HepG2 (cell line): ENCODE results near the gene ITCH. TPM values are rescaled to one million over a fixed set of nuclear protein-coding genes. Genes with fewer than 3 reads are reported as not detected.

Source experiments
- ATAC-seq: fragments of 200-7000 bp; cut with Tn5 transposase; 3 replicates; pipeline ENCODE4 v1.9.1; 2020; ENCODE audit warnings: mild to moderate bottlenecking, moderate library complexity
- BruUV-seq: library from RNA; stranded (reverse); fragments of 400-500 nt; replicated peaks from 2 replicates; lab custom pipeline; 2021; lab: Mats Ljungman, UMichigan
- CTCF ChIA-PET: fragments of 300-600 bp; formaldehyde crosslinking; extraction: SDS; loops from one replicate; lab custom pipeline; 2021; ENCODE audit warnings: low total read pairs, inconsistent platforms, low intra/inter-chr PET ratio; lab: Yijun Ruan, JAX
- POLR2A ChIA-PET: fragments of 350-600 bp; sonication (Branson Sonifier 250); formaldehyde crosslinking; loops from one replicate; lab custom pipeline; 2020; ENCODE audit warnings: antibody characterized with exemption, inconsistent platforms; lab: Yijun Ruan, JAX
- DNase-seq: peaks from one replicate; pipeline ENCODE4 v3.0.0-alpha.2; 2015; ENCODE audit warnings: low spot score
- FAIRE-seq: peaks from 3 replicates; lab custom pipeline; 2011; peaks lifted over from hg19 to GRCh38; lab: Jason Lieb, UNC
- H2AFZ ChIP-seq: one replicate; pipeline ENCODE4 v1.6.1; 2011; ENCODE audit warnings: low read length, inconsistent platforms
- H3K27ac ChIP-seq: fragments of 300-600 bp; 3 replicates; pipeline ENCODE4 v1.8.0; 2011; ENCODE audit warnings: mixed run types, mild to moderate bottlenecking, mixed read lengths, low read length, inconsistent platforms; ENCODE audit not compliant: insufficient read depth; ENCODE audit errors: extremely low read length
- H3K27me3 ChIP-seq, 2 experiments: fragments of 200-600 bp in 1 of 2; 2 replicates in 1 of 2; 3 replicates in 1 of 2; pipeline versions ENCODE4 v1.6.0 to v1.8.0; 2011; ENCODE audit warnings: low read length in 2 of 2, mild to moderate bottlenecking in 2 of 2, moderate library complexity in 2 of 2, inconsistent platforms in 1 of 2; ENCODE audit not compliant: insufficient read depth in 2 of 2, control insufficient read depth in 1 of 2
- H3K36me3 ChIP-seq, 2 experiments: fragments of 200-600 bp in 1 of 2; replicated peaks in 1 of 2; 2 replicates in 1 of 2; 3 replicates in 1 of 2; pipeline versions ENCODE4 v1.5.1 to v1.8.0; 2011; ENCODE audit warnings: low read length in 2 of 2, inconsistent platforms in 1 of 2; ENCODE audit not compliant: insufficient read depth in 2 of 2, control insufficient read depth in 1 of 2
- H3K4me1 ChIP-seq: 2 replicates; pipeline ENCODE4 v1.5.1; 2012; ENCODE audit warnings: low read length, inconsistent platforms; ENCODE audit not compliant: insufficient read depth
- H3K4me2 ChIP-seq: 2 replicates; pipeline ENCODE4 v1.6.0; 2011; ENCODE audit warnings: low read depth, low read length, inconsistent platforms
- H3K4me3 ChIP-seq, 3 experiments: fragments of 200-600 bp in 1 of 3; sonication (generic), shearing (Covaris generic) in 1 of 3; replicated peaks in 1 of 3; 2 replicates each; pipeline ENCODE4 v1.5.1; 2011 to 2016; ENCODE audit warnings: low read length in 3 of 3, inconsistent platforms in 2 of 3, low read depth in 2 of 3, mild to moderate bottlenecking in 2 of 3, control low read depth in 1 of 3, mixed read lengths in 1 of 3; ENCODE audit not compliant: insufficient read depth in 1 of 3
- H3K79me2 ChIP-seq: one replicate; pipeline ENCODE4 v1.6.1; 2011; ENCODE audit warnings: low read length, inconsistent platforms; ENCODE audit not compliant: insufficient read depth
- H3K9ac ChIP-seq: 2 replicates; pipeline ENCODE4 v1.6.0; 2011; ENCODE audit warnings: mild to moderate bottlenecking, low read depth, low read length, inconsistent platforms; ENCODE audit not compliant: insufficient read depth
- H3K9me3 ChIP-seq: 2 replicates; pipeline ENCODE4 v1.5.1; 2012; ENCODE audit warnings: mild to moderate bottlenecking, low read length
- H4K20me1 ChIP-seq: 2 replicates; pipeline ENCODE4 v1.6.0; 2011; ENCODE audit warnings: inconsistent platforms, mild to moderate bottlenecking, low read length, moderate library complexity; ENCODE audit not compliant: insufficient read depth
- DNMT3B ChIP-seq: conservative IDR thresholded peaks from 2 replicates; pipeline ENCODE4 v1.6.1; 2016; ENCODE audit warnings: missing biosample characterization, control low read depth
- FOXO1 ChIP-seq: sonication (generic); formaldehyde crosslinking; IDR thresholded peaks from 2 replicates; pipeline ENCODE4 v1.4.0; 2020; ENCODE audit warnings: missing genetic modification reagents
- GATAD2A ChIP-seq: IDR thresholded peaks from 2 replicates; pipeline ENCODE4 v1.6.1; 2016
- HMG20B ChIP-seq: conservative IDR thresholded peaks from 2 replicates; pipeline ENCODE4 v1.6.1; 2016; ENCODE audit warnings: missing genetic modification reagents, missing compliant biosample characterization
- HNRNPUL1 ChIP-seq: fragments of 200-400 bp; formaldehyde crosslinking; IDR thresholded peaks from 2 replicates; pipeline ENCODE4 v1.6.1; 2017; ENCODE audit warnings: low read depth, mild to moderate bottlenecking, low read length, moderate library complexity
- ISL2 ChIP-seq: sonication (generic); formaldehyde crosslinking; IDR thresholded peaks from 2 replicates; pipeline ENCODE4 v1.5.0; 2020; ENCODE audit warnings: missing genetic modification reagents
- KAT7 ChIP-seq: IDR thresholded peaks from 2 replicates; pipeline ENCODE4 v1.6.1; 2018; ENCODE audit warnings: borderline replicate concordance, missing compliant biosample characterization
- MED1 ChIP-seq: sonication (generic); formaldehyde crosslinking; IDR thresholded peaks from 2 replicates; pipeline ENCODE4 v1.4.0; 2020; ENCODE audit warnings: missing genetic modification reagents
- NR0B2 ChIP-seq: sonication (generic); formaldehyde crosslinking; IDR thresholded peaks from 2 replicates; pipeline ENCODE4 v1.4.0; 2020; ENCODE audit warnings: mild to moderate bottlenecking, missing genetic modification reagents
- SOX5 ChIP-seq: IDR thresholded peaks from 2 replicates; pipeline ENCODE4 v1.6.1; 2016; ENCODE audit warnings: borderline replicate concordance
- SPEN ChIP-seq: sonication (generic); formaldehyde crosslinking; IDR thresholded peaks from 2 replicates; pipeline ENCODE4 v1.5.1; 2020; ENCODE audit warnings: low read depth, mild to moderate bottlenecking, missing genetic modification reagents
- TEF ChIP-seq: sonication (generic); formaldehyde crosslinking; IDR thresholded peaks from 2 replicates; pipeline ENCODE4 v1.5.0; 2020; ENCODE audit warnings: missing genetic modification reagents
- ZMYM4 ChIP-seq: sonication (generic); formaldehyde crosslinking; IDR thresholded peaks from 2 replicates; pipeline ENCODE4 v1.8.1; 2023; ENCODE audit warnings: mild to moderate bottlenecking, missing genetic modification reagents
- ZNF12 ChIP-seq: sonication (generic); formaldehyde crosslinking; IDR thresholded peaks from 2 replicates; pipeline ENCODE4 v1.5.0; 2020; ENCODE audit warnings: missing genetic modification reagents
- ZNF232 ChIP-seq: sonication (generic); formaldehyde crosslinking; IDR thresholded peaks from 2 replicates; pipeline ENCODE4 v1.4.0; 2020; ENCODE audit warnings: missing genetic modification reagents, borderline replicate concordance
- ZNF292 ChIP-seq: sonication (generic); formaldehyde crosslinking; IDR thresholded peaks from 2 replicates; pipeline ENCODE4 v1.8.1; 2022; ENCODE audit warnings: mild to moderate bottlenecking, low read depth, missing genetic modification reagents, borderline replicate concordance
- ZNF317 ChIP-seq: sonication (generic); formaldehyde crosslinking; IDR thresholded peaks from 2 replicates; pipeline ENCODE4 v1.5.0; 2020; ENCODE audit warnings: mild to moderate bottlenecking, missing genetic modification reagents
- ZNF331 ChIP-seq: sonication (generic); formaldehyde crosslinking; IDR thresholded peaks from 2 replicates; pipeline ENCODE4 v1.4.0; 2020; ENCODE audit warnings: missing genetic modification reagents
- ZNF713 ChIP-seq: sonication (generic); formaldehyde crosslinking; IDR thresholded peaks from 2 replicates; pipeline ENCODE4 v1.4.0; 2020; ENCODE audit warnings: mild to moderate bottlenecking, missing genetic modification reagents
- ZNF781 ChIP-seq: sonication (generic); formaldehyde crosslinking; IDR thresholded peaks from 2 replicates; pipeline ENCODE4 v1.5.1; 2020; ENCODE audit warnings: borderline replicate concordance, mild to moderate bottlenecking, missing genetic modification reagents; ENCODE audit errors: not compliant biosample characterization
- WGBS: methylation state at CpG from one replicate; pipeline ENCODE4 v1.1.6; 2017; ENCODE audit warnings: low lambda C conversion rate; 5-methylcytosine and 5-hydroxymethylcytosine counted together
- in situ Hi-C: cut with HindIII; loops from 2 replicates; pipeline ENCODE4 v1.10.0; 2017; ENCODE audit warnings: low pct_unique_long_range_greater_than_20kb; ENCODE audit not compliant: extremely low pct_ligation_motif_present
- intact Hi-C: fragments of 100-400 bp; cut with micrococcal nuclease; formaldehyde crosslinking; loops from one replicate; pipeline ENCODE4 v1.10.0; 2022; ENCODE audit not compliant: unreplicated experiment
- polyA plus RNA-seq, 8 experiments: library from polyadenylated mRNA; depleted of rRNA in 3 of 8; stranded (reverse) in 7 of 8; unstranded in 1 of 8; fragments of >200 nt; fragmentation: Illumina TruSeq in 4 of 8; extraction: Trizol in 4 of 8; gene quantifications; 2 replicates each; pipeline versions ENCODE4 v1.2.1 to v1.2.3, GENCODE V29; 2011 to 2016; ENCODE audit warnings: low read depth in 4 of 8, missing spikeins in 1 of 8, mixed read lengths in 1 of 8; ENCODE audit not compliant: insufficient read depth in 1 of 8
- total RNA-seq, 5 experiments: library from RNA; depleted of rRNA; stranded (reverse); fragments of >200 nt; fragmentation: Illumina TruSeq; extraction: Trizol; gene quantifications; 2 replicates each; pipeline ENCODE4 v1.2.3, GENCODE V29; 2016; ENCODE audit warnings: low read depth in 1 of 5
- TF ChIP-seq, protein P1 (sequence below): sonication (generic); formaldehyde crosslinking; IDR thresholded peaks from 2 replicates; pipeline ENCODE4 v1.4.0; 2020; ENCODE audit warnings: missing genetic modification reagents; ENCODE audit errors: not compliant biosample characterization
- TF ChIP-seq, protein P2 (sequence below): sonication (generic); formaldehyde crosslinking; IDR thresholded peaks from 2 replicates; pipeline ENCODE4 v1.8.0; 2022; ENCODE audit warnings: mild to moderate bottlenecking, missing genetic modification reagents

The ITCH gene
- total and polyA plus RNA-seq, 2 of the 13 experiments (the other 11 are each of a cell fraction or from before 2014, with no cell fraction given), result 20.5 to 112 TPM

GRCh38 chr20:34512266-34512954, 149.3 kb downstream of the ITCH start:
- peaks cover 8 to 26% of the 10 kb centered on the region in 2 experiments for H3K36me3 ChIP-seq
- in situ Hi-C loops (no loop called here), intact Hi-C loops (loop anchor here (2.0 kb wide), 1 partner anchor 14 kb away; no protein-coding TSS in a partner anchor)
- TF ChIP-seq KAT7 (CRISPR knock-in tag) (peak; percentile 31; the same call in 1 of the 2 replicates), GATAD2A (peak; percentile 35), SOX5 (peak; percentile 54; the same call in 1 of the 2 replicates), HNRNPUL1 (no peak), MED1 (peak; percentile 67), DNMT3B (CRISPR knock-in tag) (0 out of 2 replicates have a peak, but pooled peaks have one; percentile 67), ZNF781 (peak; percentile 15), NR0B2 (CRISPR knock-in tag) (no peak), ZNF12 (CRISPR knock-in tag) (no peak; the same call in 1 of the 2 replicates), TEF (CRISPR knock-in tag) (peak; percentile 96), ISL2 (peak; percentile 52), ZNF331 (peak; percentile 69; the same call in 1 of the 2 replicates), ZNF713 (no peak), HMG20B (CRISPR knock-in tag) (no peak), ZMYM4 (CRISPR knock-in tag) (peak; percentile 45), ZNF232 (CRISPR knock-in tag) (peak; percentile 33; the same call in 1 of the 2 replicates), FOXO1 (no peak; the same call in 1 of the 2 replicates), ZNF292 (peak; percentile 60; the same call in 1 of the 2 replicates), SPEN (CRISPR knock-in tag) (peak; percentile 33; the same call in 1 of the 2 replicates), ZNF317 (CRISPR knock-in tag) (0 out of 2 replicates have a peak, but pooled peaks have one; percentile 51)
- TF ChIP-seq, protein P1, sequence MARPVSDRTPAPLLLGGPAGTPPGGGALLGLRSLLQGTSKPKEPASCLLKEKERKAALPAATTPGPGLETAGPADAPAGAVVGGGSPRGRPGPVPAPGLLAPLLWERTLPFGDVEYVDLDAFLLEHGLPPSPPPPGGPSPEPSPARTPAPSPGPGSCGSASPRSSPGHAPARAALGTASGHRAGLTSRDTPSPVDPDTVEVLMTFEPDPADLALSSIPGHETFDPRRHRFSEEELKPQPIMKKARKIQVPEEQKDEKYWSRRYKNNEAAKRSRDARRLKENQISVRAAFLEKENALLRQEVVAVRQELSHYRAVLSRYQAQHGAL (CRISPR knock-in tag), result no peak
- TF ChIP-seq, protein P2, sequence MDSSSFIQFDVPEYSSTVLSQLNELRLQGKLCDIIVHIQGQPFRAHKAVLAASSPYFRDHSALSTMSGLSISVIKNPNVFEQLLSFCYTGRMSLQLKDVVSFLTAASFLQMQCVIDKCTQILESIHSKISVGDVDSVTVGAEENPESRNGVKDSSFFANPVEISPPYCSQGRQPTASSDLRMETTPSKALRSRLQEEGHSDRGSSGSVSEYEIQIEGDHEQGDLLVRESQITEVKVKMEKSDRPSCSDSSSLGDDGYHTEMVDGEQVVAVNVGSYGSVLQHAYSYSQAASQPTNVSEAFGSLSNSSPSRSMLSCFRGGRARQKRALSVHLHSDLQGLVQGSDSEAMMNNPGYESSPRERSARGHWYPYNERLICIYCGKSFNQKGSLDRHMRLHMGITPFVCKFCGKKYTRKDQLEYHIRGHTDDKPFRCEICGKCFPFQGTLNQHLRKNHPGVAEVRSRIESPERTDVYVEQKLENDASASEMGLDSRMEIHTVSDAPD, result 0 out of 2 replicates have a peak, but pooled peaks have one; percentile 57

More at GRCh38 chr20:34512266-34512954, 149.3 kb downstream of the ITCH start:
- WGBS, result 22% methylated on average over 4 of the region's 4 CpGs
- ChIA-PET CTCF (no interaction called here), POLR2A (interaction anchor here (1.0 to 1.7 kb wide), 13 partner anchors 8 to 313 kb away, joined by 3 to 12 read pairs (median 4); partner anchors contain the start of genes AHCY, ITCH and NCOA6)
- Histone ChIP-seq H3K4me1 (peaks cover 55% of the 10 kb centered on the region), H3K4me3 (peak overlapping the region; percentile 15 to 43 (median 17); a peak in 5 of 6 replicates), H3K9ac (peak overlapping the region; percentile 59), H3K79me2 (peaks cover 15% of the 10 kb centered on the region), H3K27me3 (no peaks in the 10 kb centered on the region; a peak in 1 of 5 replicates), H3K27ac (peak overlapping the region; percentile 74), H2AFZ (no peak overlapping the region), H3K9me3 (no peaks in the 10 kb centered on the region), H3K4me2 (peak overlapping the region; percentile 77), H4K20me1 (peaks cover 8% of the 10 kb centered on the region)
- DNase-seq (peak; percentile 59), ATAC-seq (peak; percentile 1), FAIRE-seq (peak; percentile 56)
- no TSS peak for BruUV-seq
